Transverse colon (tissue), 4 donors: ENCODE data around the gene ENTHD1. TPM values are rescaled to one million over a fixed set of nuclear protein-coding genes. Genes with fewer than 3 reads are reported as not detected.
A peak's percentile ranks its signal among the peaks of the same experiment; 100 is the strongest.

Experiments
- DNase-seq: peaks from one replicate; pipeline ENCODE4 v3.0.0-alpha.2; 2019
- H3K27ac ChIP-seq, 4 donors: fragments of 200-600 bp; sonication (generic); 2 replicates each; pipeline ENCODE4 v1.5.1; 2016 to 2018; ENCODE audit warnings: inconsistent platforms in 4 of 4
- H3K27me3 ChIP-seq: fragments of 200-600 bp; sonication (generic); 2 replicates; pipeline ENCODE4 v1.5.1; 2017; ENCODE audit warnings: inconsistent platforms
- H3K36me3 ChIP-seq, 4 donors: fragments of 200-600 bp; sonication (generic); 2 replicates each; pipeline ENCODE4 v1.5.1; 2017 to 2019; ENCODE audit warnings: inconsistent platforms in 4 of 4
- H3K4me1 ChIP-seq, 4 donors: fragments of 200-600 bp; sonication (generic); 2 replicates each; pipeline ENCODE4 v1.5.1; 2017 to 2020; ENCODE audit warnings: inconsistent platforms in 4 of 4
- H3K4me3 ChIP-seq, 4 donors: fragments of 200-600 bp; sonication (generic); 1 replicate in 1 of 4; 2 replicates in 3 of 4; pipeline versions ENCODE4 v1.5.1 to v1.6.1; 2017 to 2019; ENCODE audit warnings: inconsistent platforms in 4 of 4
- H3K9me3 ChIP-seq, 2 donors: fragments of 200-600 bp; sonication (generic); 2 replicates each; pipeline ENCODE4 v1.5.1; 2017 to 2019; ENCODE audit warnings: inconsistent platforms in 2 of 2
- EP300 ChIP-seq: sonication (generic); formaldehyde crosslinking; IDR thresholded peaks from one replicate; pipeline ENCODE4 v1.6.1; 2017; ENCODE audit warnings: antibody characterized with exemption, low read depth
- POLR2A ChIP-seq: fragments of 450-650 bp; IDR thresholded peaks from one replicate; pipeline ENCODE4 v1.6.1; 2016; ENCODE audit warnings: antibody characterized with exemption, mild to moderate bottlenecking, moderate library complexity
- POLR2AphosphoS5 ChIP-seq, 3 donors: sonication (generic); formaldehyde crosslinking; IDR thresholded peaks; one replicate each; pipeline ENCODE4 v1.6.1; 2016; ENCODE audit warnings: antibody characterized with exemption in 3 of 3
- WGBS, 2 donors: methylation state at CpG; one replicate each; pipeline ENCODE4 v1.1.5; 2018; ENCODE audit warnings: low coverage in 1 of 2; 5-methylcytosine and 5-hydroxymethylcytosine counted together
- in situ Hi-C, 4 donors: fragments of 200-750 bp; cut with MboI; loops; one replicate each; pipeline versions ENCODE4 v1.15.0 to v1.15.1; 2017; ENCODE audit warnings: low sequenced_read_pairs in 3 of 4, low pct_ligation_motif_present in 1 of 4, low pct_unique_long_range_greater_than_20kb in 1 of 4
- intact Hi-C: fragments of 100-400 bp; cut with DNase I; formaldehyde crosslinking; loops from one replicate; pipeline ENCODE4 v1.15.1; 2023; ENCODE audit warnings: low total_unique reads
- total RNA-seq, 4 donors: library from RNA; depleted of rRNA; stranded (reverse); fragments of >200 nt; gene quantifications; one replicate each; pipeline ENCODE4 v1.1.0, GENCODE V29; 2016
- TF ChIP-seq, protein P1 (sequence below), 5 experiments: fragments of 200-600 bp in 3 of 5; fragments of 450-650 bp in 2 of 5; sonication (generic) in 3 of 5; IDR thresholded peaks; 1 replicate in 2 of 5; 2 replicates in 3 of 5; pipeline ENCODE4 v1.5.1; 2016 to 2017; ENCODE audit warnings: antibody characterized with exemption in 5 of 5, inconsistent platforms in 3 of 5, mild to moderate bottlenecking in 2 of 5, moderate library complexity in 1 of 5

The ENTHD1 gene
- total RNA-seq, 4 donors from 2014 or later, result not detected

DNA sequence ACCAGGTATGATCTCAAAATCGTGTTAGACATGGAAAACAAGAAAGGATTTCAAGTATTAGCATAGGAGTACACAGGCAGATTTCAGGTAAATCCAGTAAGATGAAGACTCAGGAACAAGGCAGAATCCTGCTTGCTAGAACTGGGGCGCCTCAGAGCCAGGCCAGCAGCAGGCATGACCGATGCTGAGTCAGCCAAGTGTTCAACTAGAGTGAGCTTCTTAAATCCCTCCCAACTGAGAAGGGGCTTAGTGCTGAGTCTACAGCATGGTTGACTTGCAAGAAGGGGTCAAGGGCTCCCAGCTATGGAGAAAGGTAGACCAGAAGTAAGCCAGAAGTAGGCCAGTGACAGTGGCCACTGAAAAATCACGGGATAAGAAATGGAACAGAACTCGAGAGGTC lies 19.8 kb upstream of the ENTHD1 start:
- H3K27ac ChIP-seq, result peak overlapping the region in 1 of 4 donors; percentile 11
- no peaks in the 10 kb centered on the region for H3K9me3 ChIP-seq
- in situ Hi-C loops (no loop called here), intact Hi-C loops (no loop called here)
- H3K4me3 ChIP-seq, result no peak overlapping the region
- 80 to 89% methylated on average over 3 to 5 of the region's 5 CpGs for WGBS, 2 donors
- H3K36me3 ChIP-seq, result no peaks in the 10 kb centered on the region
- H3K27me3 ChIP-seq, result peaks cover 3% of the 10 kb centered on the region
- no peak for DNase-seq
- TF ChIP-seq POLR2AphosphoS5 (IDR thresholded peaks at IDR 0.05) (no peak), POLR2A (no peak), EP300 (no peak)
- TF ChIP-seq, protein P1, sequence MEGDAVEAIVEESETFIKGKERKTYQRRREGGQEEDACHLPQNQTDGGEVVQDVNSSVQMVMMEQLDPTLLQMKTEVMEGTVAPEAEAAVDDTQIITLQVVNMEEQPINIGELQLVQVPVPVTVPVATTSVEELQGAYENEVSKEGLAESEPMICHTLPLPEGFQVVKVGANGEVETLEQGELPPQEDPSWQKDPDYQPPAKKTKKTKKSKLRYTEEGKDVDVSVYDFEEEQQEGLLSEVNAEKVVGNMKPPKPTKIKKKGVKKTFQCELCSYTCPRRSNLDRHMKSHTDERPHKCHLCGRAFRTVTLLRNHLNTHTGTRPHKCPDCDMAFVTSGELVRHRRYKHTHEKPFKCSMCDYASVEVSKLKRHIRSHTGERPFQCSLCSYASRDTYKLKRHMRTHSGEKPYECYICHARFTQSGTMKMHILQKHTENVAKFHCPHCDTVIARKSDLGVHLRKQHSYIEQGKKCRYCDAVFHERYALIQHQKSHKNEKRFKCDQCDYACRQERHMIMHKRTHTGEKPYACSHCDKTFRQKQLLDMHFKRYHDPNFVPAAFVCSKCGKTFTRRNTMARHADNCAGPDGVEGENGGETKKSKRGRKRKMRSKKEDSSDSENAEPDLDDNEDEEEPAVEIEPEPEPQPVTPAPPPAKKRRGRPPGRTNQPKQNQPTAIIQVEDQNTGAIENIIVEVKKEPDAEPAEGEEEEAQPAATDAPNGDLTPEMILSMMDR (IDR thresholded peaks at IDR 0.05), result no peak
- peaks cover 0 to 3% (median 0%) of the 10 kb centered on the region in 4 donors for H3K4me1 ChIP-seq

DNA sequence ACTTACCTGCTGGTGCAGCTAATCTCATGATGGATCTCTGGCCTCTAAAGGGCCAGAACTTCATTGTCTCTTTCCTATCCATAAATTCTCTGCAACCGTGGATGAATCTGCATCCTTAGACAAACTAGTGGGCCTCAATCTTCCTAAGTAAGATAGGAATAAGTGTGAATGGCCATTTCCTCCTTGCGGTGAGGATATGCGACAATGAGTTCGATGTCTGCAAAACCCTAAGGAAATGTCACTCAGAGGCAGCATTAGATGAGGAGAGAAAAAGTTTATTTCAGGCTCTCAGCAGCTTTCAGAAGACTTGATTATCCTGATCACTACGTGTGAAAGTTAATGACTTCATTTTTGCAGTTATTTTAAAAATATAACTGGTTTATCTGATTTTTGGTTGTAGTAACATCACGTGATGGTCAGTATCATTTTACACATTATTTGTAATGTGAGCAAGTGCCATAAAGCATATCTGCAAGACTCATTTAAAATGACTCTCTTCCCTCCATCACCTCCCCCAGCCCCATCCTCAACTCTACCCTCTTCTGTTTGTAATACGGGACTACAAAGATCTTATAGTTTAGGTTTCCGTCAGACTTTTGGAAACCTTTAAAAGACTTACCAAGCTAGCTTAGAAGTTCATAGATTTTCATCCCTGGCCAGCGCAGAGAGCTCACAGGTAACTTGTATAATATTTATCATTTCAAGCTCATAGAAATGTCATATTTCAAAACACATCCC lies 17.5 kb upstream of the ENTHD1 start:
- Histone ChIP-seq H3K4me3 (no peak overlapping the region), H3K27ac (peak overlapping the region in 1 of 4 donors; percentile 5), H3K4me1 (no peaks in the 10 kb centered on the region), H3K36me3 (no peaks in the 10 kb centered on the region), H3K9me3 (no peaks in the 10 kb centered on the region), H3K27me3 (peaks cover 3% of the 10 kb centered on the region)
- in situ Hi-C loops, result no loop called here
- 69 to 79% methylated on average over 9 of the region's 9 CpGs for WGBS, 2 donors
- intact Hi-C loops, result no loop called here
- no peak for DNase-seq
- TF ChIP-seq, protein P1 (IDR thresholded peaks at IDR 0.05), result no peak
- TF ChIP-seq EP300 (no peak), POLR2A (no peak), POLR2AphosphoS5 (IDR thresholded peaks at IDR 0.05) (no peak)

DNA sequence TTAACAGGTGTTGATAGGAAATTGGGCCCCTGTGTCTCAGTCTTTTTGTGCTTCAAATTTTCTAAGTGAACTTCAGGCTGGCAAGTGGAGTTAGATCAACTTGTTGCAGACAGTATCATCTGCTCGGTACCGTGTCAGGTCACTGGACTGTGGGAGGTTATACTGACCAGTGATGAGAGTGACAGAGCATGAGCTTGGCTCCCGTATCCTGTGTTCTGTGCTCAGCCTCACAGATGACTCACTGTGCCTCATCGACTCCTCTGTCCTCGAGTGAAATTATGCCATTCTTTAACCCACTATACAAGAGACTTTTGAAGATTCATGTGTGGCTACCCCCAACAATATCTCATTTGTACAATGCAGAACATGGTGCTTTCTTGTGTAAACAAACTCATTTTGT lies 15.2 kb upstream of the ENTHD1 start:
- in situ Hi-C loops, result no loop called here
- Histone ChIP-seq H3K27ac (peak overlapping the region in 1 of 4 donors; percentile 26), H3K9me3 (no peaks in the 10 kb centered on the region), H3K36me3 (no peaks in the 10 kb centered on the region), H3K4me3 (no peak overlapping the region), H3K4me1 (no peaks in the 10 kb centered on the region), H3K27me3 (peaks cover 3% of the 10 kb centered on the region)
- no peak for DNase-seq
- TF ChIP-seq POLR2AphosphoS5 (IDR thresholded peaks at IDR 0.05), result no peak
- TF ChIP-seq EP300, result no peak
- TF ChIP-seq, protein P1 (IDR thresholded peaks at IDR 0.05), result no peak
- TF ChIP-seq POLR2A, result no peak
- intact Hi-C loops, result no loop called here
- WGBS, 2 donors, result 73 to 81% methylated on average over 3 to 5 of the region's 5 CpGs

DNA sequence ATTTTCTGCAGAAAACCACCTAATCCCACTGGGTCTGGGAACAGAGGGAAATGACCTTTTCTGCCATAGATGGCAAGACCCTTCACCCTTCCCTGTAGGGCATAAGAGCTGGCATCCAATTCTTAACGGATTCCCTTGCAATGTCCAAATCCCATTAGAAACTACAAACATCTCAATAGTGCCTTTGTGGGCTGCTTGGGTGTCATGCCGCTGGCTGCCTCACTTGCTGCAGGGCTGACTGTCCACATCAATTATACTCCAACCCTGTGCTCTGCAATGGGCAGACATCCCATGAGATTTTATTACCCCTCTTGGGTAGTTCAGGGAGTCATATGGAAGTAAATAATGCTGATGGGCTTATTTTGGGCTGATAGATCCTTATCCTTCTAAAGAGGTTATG lies 14.6 kb upstream of the ENTHD1 start:
- Histone ChIP-seq H3K36me3 (no peaks in the 10 kb centered on the region), H3K4me1 (no peaks in the 10 kb centered on the region), H3K27ac (peak overlapping the region in 3 of 4 donors; percentile 21 to 26 (median 25)), H3K27me3 (peaks cover 3% of the 10 kb centered on the region), H3K4me3 (no peak overlapping the region), H3K9me3 (no peaks in the 10 kb centered on the region)
- in situ Hi-C loops, result no loop called here
- no peak for DNase-seq
- 96% methylated on average over 2 of the region's 2 CpGs; no CpG with 5 or more reads in 1 of the 2 donors for WGBS, 2 donors
- TF ChIP-seq POLR2AphosphoS5 (IDR thresholded peaks at IDR 0.05), result no peak
- no peak for TF ChIP-seq EP300
- TF ChIP-seq, protein P1 (IDR thresholded peaks at IDR 0.05), result no peak
- TF ChIP-seq POLR2A, result no peak
- intact Hi-C loops, result no loop called here
